ENCODE results near the gene ERI3. TPM values are rescaled to one million over a fixed set of nuclear protein-coding genes. Genes with fewer than 3 reads are reported as not detected.

ERI3 gene
- total RNA-seq, 1 experiment from 2014 or later: 50.3 TPM

DNA sequence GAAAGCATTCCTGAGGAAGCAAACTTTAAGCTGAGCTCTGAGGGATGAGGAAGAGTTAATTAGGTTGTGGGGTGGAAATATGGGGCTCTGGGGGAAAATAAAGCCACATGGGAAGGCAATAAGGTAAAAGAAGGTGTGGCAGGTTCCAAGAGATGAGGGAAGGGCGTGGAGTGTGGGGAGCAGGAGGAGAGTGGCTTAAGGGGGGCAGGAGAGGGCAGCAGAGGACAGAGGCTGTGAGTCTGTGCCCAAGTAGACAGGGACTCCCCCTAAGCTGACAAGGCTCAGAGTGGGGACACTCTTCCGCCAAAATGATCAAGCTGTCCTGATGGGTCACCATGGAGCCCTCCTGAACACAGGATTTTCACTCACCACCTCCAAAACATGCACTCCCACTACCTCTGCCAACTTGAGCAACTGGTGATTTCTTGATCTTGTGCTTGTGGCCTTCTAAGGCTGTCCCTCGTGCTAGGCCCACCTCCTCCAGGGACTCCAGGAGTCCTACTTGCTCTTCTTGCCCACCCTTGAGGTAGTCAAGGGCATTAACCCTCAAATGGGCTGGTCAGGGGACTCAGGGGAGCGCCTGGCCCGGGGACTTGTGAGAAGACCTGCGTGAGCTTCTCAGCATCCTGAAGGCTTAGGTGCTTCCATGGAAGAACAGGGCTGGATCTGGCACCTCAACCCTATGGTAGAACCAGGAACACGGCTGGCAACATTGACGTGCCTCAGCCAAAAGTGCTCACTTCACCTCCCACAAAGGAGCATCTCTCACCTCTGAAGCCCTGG, 118.4 kb downstream of the ERI3 start:
- no peak overlapping the region for H3K4me3 ChIP-seq (ENCODE audit: low read length)
- no peak overlapping the region for H2AFZ ChIP-seq (ENCODE audit: low read length)
- no peak for DNase-seq
- peaks cover 14% of the 10 kb centered on the region for H3K4me1 ChIP-seq (ENCODE audit: low read length)
- H3K27me3 ChIP-seq (ENCODE audit: low read length): no peaks in the 10 kb centered on the region
- H3K9me3 ChIP-seq (ENCODE audit: low read length): no peaks in the 10 kb centered on the region
- 0 out of 2 replicates have a peak, but pooled peaks cover 2% of the 10 kb centered on the region for H3K79me2 ChIP-seq (ENCODE audit: low read length)
- H4K20me1 ChIP-seq (ENCODE audit: insufficient read depth, low read depth, low read length): no peaks in the 10 kb centered on the region
- H3K27ac ChIP-seq (ENCODE audit: low read length): no peak overlapping the region
- 0 out of 2 replicates have a peak, but pooled peaks cover 3% of the 10 kb centered on the region for H3K36me3 ChIP-seq (ENCODE audit: insufficient read depth, low read length)
- H3K4me2 ChIP-seq (ENCODE audit: low read depth, low read length, poor library complexity, severe bottlenecking): no peak overlapping the region
- H3K9me2 ChIP-seq (replicated peaks; ENCODE audit: insufficient read depth, low read length): no peaks in the 10 kb centered on the region
- no peak overlapping the region for H3K9ac ChIP-seq (ENCODE audit: low read length)

DNA sequence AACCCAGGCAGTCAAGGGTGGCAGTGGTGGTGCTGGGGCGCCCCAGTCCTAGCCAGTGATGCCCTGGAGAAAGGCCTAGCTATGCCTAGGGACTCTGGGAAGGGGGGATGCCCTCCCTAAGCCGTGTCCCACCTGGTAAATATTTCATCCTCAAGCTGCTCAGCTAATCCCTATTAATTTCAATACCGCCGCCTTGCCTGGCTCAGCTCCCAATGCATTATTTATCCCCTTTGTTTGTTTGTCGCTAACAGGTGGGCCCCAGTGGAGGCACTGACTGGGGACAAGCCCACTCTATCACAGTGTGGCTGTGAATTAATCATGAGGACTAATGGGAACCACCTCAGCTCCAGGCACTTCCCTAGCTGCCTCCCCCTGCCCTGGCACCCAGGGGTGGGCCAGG, 119.2 kb downstream of the ERI3 start:
- Histone ChIP-seq H3K4me2 (ENCODE audit: low read depth, low read length, poor library complexity, severe bottlenecking) (no peak overlapping the region), H3K79me2 (ENCODE audit: low read length) (0 out of 2 replicates have a peak, but pooled peaks cover 2% of the 10 kb centered on the region), H3K9me2 (replicated peaks; ENCODE audit: insufficient read depth, low read length) (no peaks in the 10 kb centered on the region), H3K27me3 (ENCODE audit: low read length) (no peaks in the 10 kb centered on the region), H3K9ac (ENCODE audit: low read length) (no peak overlapping the region), H3K36me3 (ENCODE audit: insufficient read depth, low read length) (0 out of 2 replicates have a peak, but pooled peaks cover 3% of the 10 kb centered on the region), H4K20me1 (ENCODE audit: insufficient read depth, low read depth, low read length) (no peaks in the 10 kb centered on the region), H3K9me3 (ENCODE audit: low read length) (no peaks in the 10 kb centered on the region), H2AFZ (ENCODE audit: low read length) (no peak overlapping the region), H3K27ac (ENCODE audit: low read length) (no peak overlapping the region), H3K4me3 (ENCODE audit: low read length) (no peak overlapping the region), H3K4me1 (ENCODE audit: low read length) (peaks cover 14% of the 10 kb centered on the region)
- DNase-seq: no peak

DNA sequence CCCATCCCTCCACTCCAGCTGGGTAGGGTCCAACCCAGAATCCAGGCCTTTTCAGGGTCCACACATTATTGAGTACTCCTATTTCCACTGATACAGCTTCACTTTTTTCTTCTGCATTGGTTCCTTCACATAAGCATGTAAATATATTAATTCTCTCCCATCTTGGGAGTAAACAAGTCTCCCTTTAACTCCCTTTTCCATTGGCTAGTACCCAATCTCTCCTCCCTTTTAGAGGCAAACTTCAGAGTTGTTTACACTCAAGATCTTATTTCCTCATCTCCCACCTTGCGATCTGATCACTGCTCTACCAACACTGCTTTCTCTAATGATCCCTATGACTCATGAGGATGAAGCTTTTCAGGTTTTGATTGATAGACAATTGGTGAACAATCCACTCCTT, 121.5 kb downstream of the ERI3 start:
- H3K4me3 ChIP-seq (ENCODE audit: low read length): no peak overlapping the region
- no peaks in the 10 kb centered on the region for H3K27me3 ChIP-seq (ENCODE audit: low read length)
- 0 out of 2 replicates have a peak, but pooled peaks cover 3% of the 10 kb centered on the region for H3K36me3 ChIP-seq (ENCODE audit: insufficient read depth, low read length)
- no peaks in the 10 kb centered on the region for H4K20me1 ChIP-seq (ENCODE audit: insufficient read depth, low read depth, low read length)
- H3K79me2 ChIP-seq (ENCODE audit: low read length): 0 out of 2 replicates have a peak, but pooled peaks cover 2% of the 10 kb centered on the region
- no peaks in the 10 kb centered on the region for H3K9me3 ChIP-seq (ENCODE audit: low read length)
- no peaks in the 10 kb centered on the region; the same call in 1 of the 2 replicates for H3K4me1 ChIP-seq (ENCODE audit: low read length)
- no peak overlapping the region for H3K4me2 ChIP-seq (ENCODE audit: low read depth, low read length, poor library complexity, severe bottlenecking)
- H2AFZ ChIP-seq (ENCODE audit: low read length): no peak overlapping the region
- H3K9ac ChIP-seq (ENCODE audit: low read length): no peak overlapping the region
- H3K27ac ChIP-seq (ENCODE audit: low read length): no peak overlapping the region
- H3K9me2 ChIP-seq (replicated peaks; ENCODE audit: insufficient read depth, low read length): no peaks in the 10 kb centered on the region
- DNase-seq: no peak

DNA sequence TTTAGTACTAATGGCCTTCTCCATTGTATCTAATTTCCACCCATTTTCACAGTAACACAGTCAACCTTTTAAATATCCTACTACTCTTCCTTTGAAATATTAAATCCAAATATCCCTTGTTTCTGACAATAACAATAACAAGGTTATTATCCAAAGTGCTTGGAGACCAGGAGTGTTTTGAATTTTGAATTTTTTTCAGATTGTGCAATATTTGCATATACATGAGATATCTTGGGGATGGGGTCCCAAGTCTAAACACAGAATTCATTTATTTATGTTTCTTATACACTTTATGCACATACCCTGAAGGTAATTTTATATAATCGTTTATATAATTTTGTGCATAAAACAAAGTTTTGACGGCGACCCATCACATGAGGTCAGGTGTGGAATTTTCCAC, 124.3 kb downstream of the ERI3 start:
- Histone ChIP-seq H3K9me3 (ENCODE audit: low read length) (no peaks in the 10 kb centered on the region), H3K9ac (ENCODE audit: low read length) (no peak overlapping the region), H3K36me3 (ENCODE audit: insufficient read depth, low read length) (no peaks in the 10 kb centered on the region), H4K20me1 (ENCODE audit: insufficient read depth, low read depth, low read length) (no peaks in the 10 kb centered on the region), H3K9me2 (replicated peaks; ENCODE audit: insufficient read depth, low read length) (no peaks in the 10 kb centered on the region), H3K79me2 (ENCODE audit: low read length) (0 out of 2 replicates have a peak, but pooled peaks cover 3% of the 10 kb centered on the region), H3K4me3 (ENCODE audit: low read length) (no peak overlapping the region), H3K27ac (ENCODE audit: low read length) (no peak overlapping the region), H3K4me1 (ENCODE audit: low read length) (peaks cover 5% of the 10 kb centered on the region), H3K27me3 (ENCODE audit: low read length) (no peaks in the 10 kb centered on the region), H2AFZ (ENCODE audit: low read length) (no peak overlapping the region), H3K4me2 (ENCODE audit: low read depth, low read length, poor library complexity, severe bottlenecking) (no peak overlapping the region)
- no peak for DNase-seq

DNA sequence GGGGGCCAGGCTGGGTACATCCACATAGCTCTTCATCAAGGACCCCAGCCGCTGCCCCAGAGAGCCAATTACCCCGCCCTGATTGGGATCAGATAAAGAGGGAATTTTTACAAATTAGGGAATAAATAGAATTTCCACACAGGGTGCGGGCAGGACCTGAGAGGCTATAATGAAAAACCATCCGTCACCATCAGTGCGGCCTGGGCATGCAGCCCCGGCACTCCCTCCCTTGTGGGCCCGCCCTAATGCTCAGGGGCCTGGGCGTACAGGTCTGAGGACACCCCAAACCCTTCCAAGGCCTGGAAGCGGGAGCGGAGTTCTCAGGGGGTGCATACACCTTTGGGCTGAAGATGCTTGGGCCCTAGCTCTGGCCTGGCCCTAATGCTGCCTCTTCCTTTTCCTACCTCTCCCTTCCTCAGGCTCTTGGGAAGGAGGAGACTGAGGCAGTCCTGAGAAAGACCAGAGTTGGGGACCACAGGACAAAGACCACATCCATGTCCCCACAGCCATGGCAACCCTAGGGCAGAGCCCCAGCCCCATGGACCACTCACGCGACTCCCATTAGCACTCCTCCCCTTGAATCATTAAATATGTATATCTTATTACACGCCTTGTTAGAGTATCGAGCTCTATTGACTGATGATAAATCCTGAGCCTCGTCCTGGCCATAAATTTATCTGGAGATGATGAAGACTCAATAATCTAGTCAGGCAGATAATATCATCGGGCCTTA, 125.5 kb downstream of the ERI3 start:
- DNase-seq: no peak
- Histone ChIP-seq H3K9me3 (ENCODE audit: low read length) (no peaks in the 10 kb centered on the region), H3K36me3 (ENCODE audit: insufficient read depth, low read length) (no peaks in the 10 kb centered on the region), H3K4me2 (ENCODE audit: low read depth, low read length, poor library complexity, severe bottlenecking) (no peak overlapping the region), H4K20me1 (ENCODE audit: insufficient read depth, low read depth, low read length) (no peaks in the 10 kb centered on the region), H3K9me2 (replicated peaks; ENCODE audit: insufficient read depth, low read length) (no peaks in the 10 kb centered on the region), H3K9ac (ENCODE audit: low read length) (no peak overlapping the region), H3K79me2 (ENCODE audit: low read length) (0 out of 2 replicates have a peak, but pooled peaks cover 3% of the 10 kb centered on the region), H3K4me1 (ENCODE audit: low read length) (peaks cover 5% of the 10 kb centered on the region), H3K27me3 (ENCODE audit: low read length) (no peaks in the 10 kb centered on the region), H2AFZ (ENCODE audit: low read length) (no peak overlapping the region), H3K27ac (ENCODE audit: low read length) (no peak overlapping the region), H3K4me3 (ENCODE audit: low read length) (no peak overlapping the region)

DNA sequence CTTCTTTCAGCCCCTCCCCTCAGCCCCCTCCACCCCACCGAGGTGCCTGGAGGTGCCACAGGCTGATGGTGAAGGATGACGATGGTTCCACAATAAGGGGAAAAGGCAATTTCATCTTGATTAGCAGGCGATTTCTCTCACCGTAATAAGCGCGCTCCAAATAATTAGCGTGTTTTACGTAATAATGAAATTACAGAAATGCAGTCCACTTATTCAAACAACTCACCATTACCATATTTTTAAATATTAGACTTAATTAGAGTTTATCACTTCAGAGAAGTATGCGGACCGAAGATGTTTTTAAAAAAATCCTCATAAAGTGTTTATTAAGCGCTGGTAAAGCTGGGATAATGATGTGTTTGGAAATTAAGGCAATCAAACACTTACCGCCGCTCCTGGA, 126.8 kb downstream of the ERI3 start:
- no peaks in the 10 kb centered on the region for H3K9me2 ChIP-seq (replicated peaks; ENCODE audit: insufficient read depth, low read length)
- no peak overlapping the region for H2AFZ ChIP-seq (ENCODE audit: low read length)
- H3K4me1 ChIP-seq (ENCODE audit: low read length): peaks cover 5% of the 10 kb centered on the region
- 0 out of 2 replicates have a peak, but pooled peaks cover 3% of the 10 kb centered on the region for H3K79me2 ChIP-seq (ENCODE audit: low read length)
- no peak for DNase-seq
- no peak overlapping the region for H3K27ac ChIP-seq (ENCODE audit: low read length)
- no peak overlapping the region for H3K4me2 ChIP-seq (ENCODE audit: low read depth, low read length, poor library complexity, severe bottlenecking)
- H3K9me3 ChIP-seq (ENCODE audit: low read length): no peaks in the 10 kb centered on the region
- no peaks in the 10 kb centered on the region for H4K20me1 ChIP-seq (ENCODE audit: insufficient read depth, low read depth, low read length)
- H3K4me3 ChIP-seq (ENCODE audit: low read length): no peak overlapping the region
- no peaks in the 10 kb centered on the region for H3K27me3 ChIP-seq (ENCODE audit: low read length)
- no peak overlapping the region for H3K9ac ChIP-seq (ENCODE audit: low read length)
- H3K36me3 ChIP-seq (ENCODE audit: insufficient read depth, low read length): no peaks in the 10 kb centered on the region

DNA sequence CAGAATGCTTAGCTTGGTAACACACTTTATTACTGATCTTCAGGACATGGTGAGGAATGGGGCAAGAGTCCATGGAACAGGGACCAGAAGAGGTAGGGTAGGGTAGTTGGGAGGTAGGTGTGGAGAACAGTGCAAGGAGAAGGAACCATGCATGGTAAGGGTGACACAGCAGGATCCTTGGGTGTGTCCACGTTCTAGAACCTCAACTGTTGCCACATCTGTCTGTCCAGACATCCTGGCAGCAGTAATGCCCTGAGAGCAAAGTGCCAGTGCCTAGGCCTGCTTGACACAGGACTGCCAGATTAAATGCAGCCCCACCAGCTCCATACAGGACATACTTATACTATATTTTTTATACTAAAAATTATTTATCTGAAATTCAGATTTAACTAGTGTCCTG, 127.8 kb downstream of the ERI3 start:
- no peaks in the 10 kb centered on the region for H3K36me3 ChIP-seq (ENCODE audit: insufficient read depth, low read length)
- H3K9me2 ChIP-seq (replicated peaks; ENCODE audit: insufficient read depth, low read length): no peaks in the 10 kb centered on the region
- H3K79me2 ChIP-seq (ENCODE audit: low read length): 0 out of 2 replicates have a peak, but pooled peaks cover 3% of the 10 kb centered on the region
- peaks cover 5% of the 10 kb centered on the region for H3K4me1 ChIP-seq (ENCODE audit: low read length)
- no peak overlapping the region for H3K4me2 ChIP-seq (ENCODE audit: low read depth, low read length, poor library complexity, severe bottlenecking)
- no peaks in the 10 kb centered on the region for H4K20me1 ChIP-seq (ENCODE audit: insufficient read depth, low read depth, low read length)
- H2AFZ ChIP-seq (ENCODE audit: low read length): no peak overlapping the region
- no peak overlapping the region for H3K4me3 ChIP-seq (ENCODE audit: low read length)
- no peak overlapping the region for H3K9ac ChIP-seq (ENCODE audit: low read length)
- H3K9me3 ChIP-seq (ENCODE audit: low read length): no peaks in the 10 kb centered on the region
- H3K27me3 ChIP-seq (ENCODE audit: low read length): no peaks in the 10 kb centered on the region
- DNase-seq: no peak
- no peak overlapping the region for H3K27ac ChIP-seq (ENCODE audit: low read length)

DNA sequence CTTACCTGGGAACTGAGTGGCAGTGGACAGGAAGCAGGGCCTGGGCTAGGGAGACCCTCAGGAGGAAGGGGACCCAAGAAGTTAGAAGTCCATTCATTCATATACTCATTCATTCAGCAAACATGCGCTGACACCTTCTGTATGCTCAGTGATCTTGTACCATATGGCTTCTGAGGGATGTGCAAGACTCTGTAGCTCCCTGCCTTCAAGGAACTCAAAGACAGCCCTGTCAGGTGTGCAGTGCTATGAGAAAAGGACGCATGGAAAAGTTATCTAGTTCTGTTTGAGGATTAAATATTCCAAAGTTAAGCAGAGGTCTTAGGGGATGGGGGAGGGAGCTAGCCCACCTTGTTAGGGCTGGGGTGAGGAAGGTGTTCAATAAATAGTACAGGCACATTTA, 129.3 kb downstream of the ERI3 start:
- peaks cover 5% of the 10 kb centered on the region for H3K4me1 ChIP-seq (ENCODE audit: low read length)
- no peak overlapping the region for H2AFZ ChIP-seq (ENCODE audit: low read length)

More for the DNA sequence above, 129.3 kb downstream of the ERI3 start:
- no peaks in the 10 kb centered on the region for H3K9me3 ChIP-seq (ENCODE audit: low read length)
- H3K9me2 ChIP-seq (replicated peaks; ENCODE audit: insufficient read depth, low read length): no peaks in the 10 kb centered on the region
- H3K9ac ChIP-seq (ENCODE audit: low read length): no peak overlapping the region
- H3K27ac ChIP-seq (ENCODE audit: low read length): no peak overlapping the region
- no peak overlapping the region for H3K4me3 ChIP-seq (ENCODE audit: low read length)
- no peaks in the 10 kb centered on the region for H4K20me1 ChIP-seq (ENCODE audit: insufficient read depth, low read depth, low read length)
- H3K27me3 ChIP-seq (ENCODE audit: low read length): no peaks in the 10 kb centered on the region
- no peaks in the 10 kb centered on the region; the same call in 1 of the 2 replicates for H3K36me3 ChIP-seq (ENCODE audit: insufficient read depth, low read length)
- no peak for DNase-seq
- H3K4me2 ChIP-seq (ENCODE audit: low read depth, low read length, poor library complexity, severe bottlenecking): no peak overlapping the region
- H3K79me2 ChIP-seq (ENCODE audit: low read length): 0 out of 2 replicates have a peak, but pooled peaks cover 3% of the 10 kb centered on the region
